ENCODE data around the gene PTTG1IP2. TPM values are rescaled to one million over a fixed set of nuclear protein-coding genes. Genes with fewer than 3 reads are reported as not detected.

Gene PTTG1IP2
- total and polyA plus RNA-seq, 2 experiments from 2014 or later: not detected

DNA sequence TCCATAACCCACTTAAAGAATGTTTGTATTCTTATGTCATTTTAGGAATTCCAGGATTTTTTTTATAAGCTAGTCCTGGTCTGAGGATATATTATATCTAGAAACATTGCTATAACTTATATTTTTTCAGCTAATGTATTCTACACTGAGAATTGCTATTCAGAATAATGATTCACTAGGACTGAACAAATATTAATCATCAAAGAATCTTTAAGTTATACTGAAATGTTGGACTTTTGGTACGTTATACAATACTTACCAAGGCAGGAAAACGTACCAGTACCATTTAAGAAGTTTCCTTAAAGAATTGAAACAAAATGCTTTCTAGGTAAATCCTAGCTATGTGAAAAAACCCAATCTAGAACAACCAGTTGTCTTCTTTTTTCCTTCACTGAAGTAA, 18.4 kb downstream of the PTTG1IP2 start:
- Mint-ChIP-seq H3K4me1 (peaks cover 4% of the 10 kb centered on the region), H3K36me3 (ENCODE audit: low read depth) (no peaks in the 10 kb centered on the region), H3K27me3 (ENCODE audit: insufficient read depth, low read depth, poor library complexity) (no peaks in the 10 kb centered on the region), H3K9me3 (no peaks in the 10 kb centered on the region), H3K4me3 (no peak overlapping the region), H3K27ac (no peak overlapping the region)
- Histone ChIP-seq H3K27ac (ENCODE audit: low read depth) (no peak overlapping the region), H3K36me3 (ENCODE audit: insufficient read depth) (no peaks in the 10 kb centered on the region), H3F3A (replicated peaks; ENCODE audit: low read depth) (no peaks in the 10 kb centered on the region), H3K9me2 (ENCODE audit: insufficient read depth) (no peaks in the 10 kb centered on the region), H3K27me3 (ENCODE audit: insufficient read depth) (no peaks in the 10 kb centered on the region), H4K20me1 (replicated peaks; ENCODE audit: insufficient read depth) (no peaks in the 10 kb centered on the region), H3K79me2 (replicated peaks; ENCODE audit: insufficient read depth) (no peaks in the 10 kb centered on the region), H3K4me1 (ENCODE audit: insufficient read depth) (no peaks in the 10 kb centered on the region), H2AFZ (no peak overlapping the region), H3K4me3 (no peak overlapping the region), H3K4me2 (no peak overlapping the region)
- DNase-seq (ENCODE audit: low spot score): no peak
- no peak for ATAC-seq
- TF ChIP-seq JUNB (IDR thresholded peaks at IDR 0.05; ENCODE audit: unreplicated experiment): no peak
- TF ChIP-seq NANOG (IDR thresholded peaks at IDR 0.05; ENCODE audit: borderline replicate concordance): no peak
- no peak for TF ChIP-seq ZNF114 (CRISPR knock-in tag; IDR thresholded peaks at IDR 0.05)

DNA sequence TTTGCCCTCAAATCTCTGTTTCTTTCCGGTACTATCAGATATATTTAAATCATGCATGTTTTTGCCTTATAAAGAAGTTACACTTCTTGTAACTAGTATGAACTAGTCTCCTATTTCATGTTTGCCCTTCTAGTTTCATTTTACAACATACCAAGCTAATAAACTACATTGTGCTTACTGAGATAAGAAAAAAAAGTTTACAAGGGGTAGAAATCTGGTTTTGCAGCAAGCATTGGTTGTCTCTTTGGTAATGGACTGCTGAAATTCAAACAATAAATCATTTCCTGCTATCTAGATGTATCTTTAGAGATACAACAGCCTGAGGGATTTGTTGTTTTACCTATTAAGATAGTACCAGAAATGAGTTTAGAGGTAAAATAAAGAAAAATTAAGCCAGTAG, 18.8 kb downstream of the PTTG1IP2 start:
- no peak for ATAC-seq
- no peak overlapping the region for H3K27ac Mint-ChIP-seq
- peaks cover 4% of the 10 kb centered on the region for H3K4me1 Mint-ChIP-seq
- DNase-seq (ENCODE audit: low spot score): no peak
- no peak overlapping the region for H3K4me3 Mint-ChIP-seq
- Histone ChIP-seq H2AFZ (no peak overlapping the region), H3K27me3 (ENCODE audit: insufficient read depth) (no peaks in the 10 kb centered on the region), H3F3A (replicated peaks; ENCODE audit: low read depth) (no peaks in the 10 kb centered on the region), H3K9me2 (ENCODE audit: insufficient read depth) (no peaks in the 10 kb centered on the region), H4K20me1 (replicated peaks; ENCODE audit: insufficient read depth) (no peaks in the 10 kb centered on the region), H3K79me2 (replicated peaks; ENCODE audit: insufficient read depth) (no peaks in the 10 kb centered on the region), H3K4me3 (no peak overlapping the region), H3K4me2 (no peak overlapping the region), H3K36me3 (ENCODE audit: insufficient read depth) (no peaks in the 10 kb centered on the region), H3K27ac (ENCODE audit: low read depth) (no peak overlapping the region), H3K4me1 (ENCODE audit: insufficient read depth) (no peaks in the 10 kb centered on the region)
- no peaks in the 10 kb centered on the region for H3K9me3 Mint-ChIP-seq
- H3K27me3 Mint-ChIP-seq (ENCODE audit: insufficient read depth, low read depth, poor library complexity): no peaks in the 10 kb centered on the region
- TF ChIP-seq ZNF331 (CRISPR knock-in tag; IDR thresholded peaks at IDR 0.05; ENCODE audit: low read depth): no peak
- no peak for TF ChIP-seq CREB1 (CRISPR knock-in tag; IDR thresholded peaks at IDR 0.05; ENCODE audit: low read depth)
- TF ChIP-seq EZH2 (IDR thresholded peaks at IDR 0.05; ENCODE audit: low read depth, unreplicated experiment): no peak
- TF ChIP-seq, protein P1, sequence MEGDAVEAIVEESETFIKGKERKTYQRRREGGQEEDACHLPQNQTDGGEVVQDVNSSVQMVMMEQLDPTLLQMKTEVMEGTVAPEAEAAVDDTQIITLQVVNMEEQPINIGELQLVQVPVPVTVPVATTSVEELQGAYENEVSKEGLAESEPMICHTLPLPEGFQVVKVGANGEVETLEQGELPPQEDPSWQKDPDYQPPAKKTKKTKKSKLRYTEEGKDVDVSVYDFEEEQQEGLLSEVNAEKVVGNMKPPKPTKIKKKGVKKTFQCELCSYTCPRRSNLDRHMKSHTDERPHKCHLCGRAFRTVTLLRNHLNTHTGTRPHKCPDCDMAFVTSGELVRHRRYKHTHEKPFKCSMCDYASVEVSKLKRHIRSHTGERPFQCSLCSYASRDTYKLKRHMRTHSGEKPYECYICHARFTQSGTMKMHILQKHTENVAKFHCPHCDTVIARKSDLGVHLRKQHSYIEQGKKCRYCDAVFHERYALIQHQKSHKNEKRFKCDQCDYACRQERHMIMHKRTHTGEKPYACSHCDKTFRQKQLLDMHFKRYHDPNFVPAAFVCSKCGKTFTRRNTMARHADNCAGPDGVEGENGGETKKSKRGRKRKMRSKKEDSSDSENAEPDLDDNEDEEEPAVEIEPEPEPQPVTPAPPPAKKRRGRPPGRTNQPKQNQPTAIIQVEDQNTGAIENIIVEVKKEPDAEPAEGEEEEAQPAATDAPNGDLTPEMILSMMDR (conservative IDR thresholded peaks at IDR 0.05; ENCODE audit: low read depth in 2 of 2): no peak
- TF ChIP-seq POLR2AphosphoS5 (IDR thresholded peaks at IDR 0.05; ENCODE audit: low read depth): no peak
- TF ChIP-seq, protein P2, sequence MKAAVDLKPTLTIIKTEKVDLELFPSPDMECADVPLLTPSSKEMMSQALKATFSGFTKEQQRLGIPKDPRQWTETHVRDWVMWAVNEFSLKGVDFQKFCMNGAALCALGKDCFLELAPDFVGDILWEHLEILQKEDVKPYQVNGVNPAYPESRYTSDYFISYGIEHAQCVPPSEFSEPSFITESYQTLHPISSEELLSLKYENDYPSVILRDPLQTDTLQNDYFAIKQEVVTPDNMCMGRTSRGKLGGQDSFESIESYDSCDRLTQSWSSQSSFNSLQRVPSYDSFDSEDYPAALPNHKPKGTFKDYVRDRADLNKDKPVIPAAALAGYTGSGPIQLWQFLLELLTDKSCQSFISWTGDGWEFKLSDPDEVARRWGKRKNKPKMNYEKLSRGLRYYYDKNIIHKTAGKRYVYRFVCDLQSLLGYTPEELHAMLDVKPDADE (IDR thresholded peaks at IDR 0.05): no peak
- TF ChIP-seq EZH2phosphoT487 (IDR thresholded peaks at IDR 0.05; ENCODE audit: unreplicated experiment): no peak
- TF ChIP-seq STAT1 (IDR thresholded peaks at IDR 0.05; ENCODE audit: unreplicated experiment): no peak
- no peak for TF ChIP-seq JUNB (IDR thresholded peaks at IDR 0.05; ENCODE audit: unreplicated experiment)
- TF ChIP-seq NANOG (IDR thresholded peaks at IDR 0.05; ENCODE audit: borderline replicate concordance): no peak
- H3K36me3 Mint-ChIP-seq (ENCODE audit: low read depth): no peaks in the 10 kb centered on the region

Measured in GM23338 (cell line).